Measurements from ENCODE around the gene PELI2.

- TF ChIP-seq ZNF8 (CRISPR knock-in tag; IDR thresholded peaks at IDR 0.05) (no peak), PATZ1 (CRISPR knock-in tag; IDR thresholded peaks at IDR 0.05; ENCODE audit: borderline replicate concordance) (no peak), SNAI2 (CRISPR knock-in tag; IDR thresholded peaks at IDR 0.05) (no peak)
Measured at GRCh38 chr14:56195223-56195622, 77.0 kb downstream of the PELI2 start.

Data from SK-N-SH treated with all-trans-retinoic acid at 6 μM for 48 hours (cell line).